H1 (cell line): ENCODE data around the gene STEEP1. TPM values are rescaled to one million over a fixed set of nuclear protein-coding genes. Genes with fewer than 3 reads are reported as not detected.

Source experiments
- CTCF ChIA-PET: fragments of 300-600 bp; sonication (Branson Sonifier 250); formaldehyde crosslinking; loops from one replicate; lab custom pipeline; 2021; ENCODE audit not compliant: partially characterized antibody; lab: Charles Lee
- POLR2A ChIA-PET: fragments of 300-600 bp; sonication (Branson Sonifier 250); formaldehyde crosslinking; loops from one replicate; lab custom pipeline; 2021; ENCODE audit warnings: inconsistent platforms; ENCODE audit not compliant: partially characterized antibody; lab: Charles Lee
- DNase-seq, 2 experiments: peaks; one replicate each; pipeline versions ENCODE4 v3.0.0 to v3.0.0-alpha.2; 2010 to 2022; ENCODE audit warnings: low spot score in 2 of 2, low read depth in 1 of 2, mixed read lengths in 1 of 2
- FAIRE-seq: peaks from 2 replicates; lab custom pipeline; 2011; peaks lifted over from hg19 to GRCh38; lab: Jason Lieb, UNC
- H2AFZ ChIP-seq: 2 replicates; pipeline ENCODE4 v1.8.1; 2012; ENCODE audit warnings: low read length, inconsistent platforms
- H2AK5ac ChIP-seq: 2 replicates; pipeline ENCODE4 v1.6.1; 2013; ENCODE audit warnings: low read depth, low read length
- H2BK120ac ChIP-seq: replicated peaks from 2 replicates; pipeline ENCODE3; 2013; ENCODE audit warnings: low read depth, low read length, inconsistent platforms
- H2BK12ac ChIP-seq: 2 replicates; pipeline ENCODE4 v1.6.1; 2013; ENCODE audit warnings: low read depth, low read length
- H2BK15ac ChIP-seq: 2 replicates; pipeline ENCODE4 v1.6.1; 2013; ENCODE audit warnings: low read length
- H2BK20ac ChIP-seq: 2 replicates; pipeline ENCODE4 v1.6.1; 2013; ENCODE audit warnings: low read length
- H2BK5ac ChIP-seq: 2 replicates; pipeline ENCODE4 v1.6.1; 2013; ENCODE audit warnings: low read depth, low read length
- H3K14ac ChIP-seq: 2 replicates; pipeline ENCODE4 v1.6.1; 2013; ENCODE audit warnings: inconsistent platforms; ENCODE audit not compliant: insufficient read length
- H3K18ac ChIP-seq: 2 replicates; pipeline ENCODE4 v1.6.1; 2013; ENCODE audit warnings: low read length; ENCODE audit errors: extremely low read depth
- H3K23ac ChIP-seq: 2 replicates; pipeline ENCODE4 v1.6.1; 2013; ENCODE audit warnings: inconsistent platforms; ENCODE audit not compliant: insufficient read length
- H3K23me2 ChIP-seq: 2 replicates; pipeline ENCODE4 v1.6.1; 2013; ENCODE audit warnings: low read depth, low read length
- H3K27ac ChIP-seq: 2 replicates; pipeline ENCODE4 v1.6.1; 2011; ENCODE audit warnings: low read depth, low read length, inconsistent platforms
- H3K27me3 ChIP-seq, 4 experiments: replicated peaks in 1 of 4; 1 replicate in 1 of 4; 2 replicates in 3 of 4; pipeline versions ENCODE4 v1.6.1 to v1.8.1; 2011 to 2013; ENCODE audit warnings: low read length in 3 of 4, mild to moderate bottlenecking in 3 of 4, inconsistent platforms in 2 of 4, mixed read lengths in 2 of 4, moderate library complexity in 1 of 4; ENCODE audit not compliant: control insufficient read depth in 3 of 4, insufficient read depth in 3 of 4; ENCODE audit errors: extremely low read depth in 1 of 4
- H3K36me3 ChIP-seq, 4 experiments: 2 replicates each; pipeline versions ENCODE4 v1.6.1 to v1.8.1; 2011 to 2013; ENCODE audit warnings: mild to moderate bottlenecking in 4 of 4, low read length in 3 of 4, moderate library complexity in 2 of 4, control low read depth in 1 of 4, inconsistent platforms in 1 of 4; ENCODE audit not compliant: insufficient read depth in 4 of 4, control insufficient read depth in 2 of 4
- H3K4ac ChIP-seq: replicated peaks from 2 replicates; pipeline ENCODE3; 2013; ENCODE audit warnings: low read length, low read depth, mixed read lengths, inconsistent platforms; ENCODE audit not compliant: insufficient read length
- H3K4me1 ChIP-seq, 4 experiments: replicated peaks in 1 of 4; 1 replicate in 1 of 4; 2 replicates in 3 of 4; pipeline versions ENCODE4 v1.6.1 to v1.8.1; 2011 to 2013; ENCODE audit warnings: low read length in 3 of 4, inconsistent platforms in 2 of 4, mixed read lengths in 1 of 4; ENCODE audit not compliant: insufficient read depth in 4 of 4, control insufficient read depth in 3 of 4
- H3K4me2 ChIP-seq, 2 experiments: 2 replicates each; pipeline versions ENCODE4 v1.6.1 to v1.8.1; 2011 to 2013; ENCODE audit warnings: low read depth in 2 of 2, low read length in 2 of 2, control low read depth in 1 of 2, inconsistent platforms in 1 of 2, mild to moderate bottlenecking in 1 of 2; ENCODE audit not compliant: insufficient read depth in 1 of 2
- H3K4me3 ChIP-seq, 4 experiments: fragments of 200-600, 300-600 bp in 1 of 4; sonication (generic), shearing (Covaris generic), sonication (Bioruptor Twin) in 1 of 4; 2 replicates each; pipeline versions ENCODE4 v1.5.1 to v1.8.1; 2011 to 2016; ENCODE audit warnings: low read length in 4 of 4, low read depth in 3 of 4, control low read depth in 2 of 4, inconsistent platforms in 2 of 4, mild to moderate bottlenecking in 2 of 4, mixed read lengths in 1 of 4, moderate library complexity in 1 of 4; ENCODE audit not compliant: insufficient read depth in 2 of 4; ENCODE audit errors: extremely low read depth in 1 of 4
- H3K56ac ChIP-seq: replicated peaks from 2 replicates; pipeline ENCODE3; 2013; ENCODE audit warnings: low read depth, mild to moderate bottlenecking, mixed read lengths, low read length, inconsistent platforms; ENCODE audit not compliant: insufficient read length
- H3K79me1 ChIP-seq: 2 replicates; pipeline ENCODE4 v1.6.1; 2013; ENCODE audit warnings: low read depth, low read length, control low read depth
- H3K79me2 ChIP-seq, 2 experiments: 2 replicates each; pipeline versions ENCODE4 v1.6.1 to v1.8.1; 2012 to 2013; ENCODE audit warnings: low read length in 2 of 2, mild to moderate bottlenecking in 2 of 2, inconsistent platforms in 1 of 2; ENCODE audit not compliant: insufficient read depth in 2 of 2, control insufficient read depth in 1 of 2
- H3K9ac ChIP-seq, 4 experiments: replicated peaks in 1 of 4; 1 replicate in 1 of 4; 2 replicates in 3 of 4; pipeline versions ENCODE4 v1.6.1 to v1.8.1; 2011 to 2013; ENCODE audit warnings: low read depth in 3 of 4, low read length in 3 of 4, control low read depth in 2 of 4, mild to moderate bottlenecking in 2 of 4, moderate library complexity in 2 of 4, inconsistent platforms in 1 of 4; ENCODE audit errors: extremely low read depth in 1 of 4
- H3K9me3 ChIP-seq, 2 experiments: 2 replicates each; pipeline versions ENCODE4 v1.6.1 to v1.8.1; 2012 to 2013; ENCODE audit warnings: mild to moderate bottlenecking in 2 of 2, moderate library complexity in 2 of 2, control low read depth in 1 of 2, inconsistent platforms in 1 of 2, low read depth in 1 of 2, low read length in 1 of 2, mixed read lengths in 1 of 2; ENCODE audit not compliant: insufficient read depth in 2 of 2
- H4K20me1 ChIP-seq, 2 experiments: replicated peaks in 1 of 2; 2 replicates each; pipeline versions ENCODE3 to v1.8.1; 2011 to 2013; ENCODE audit warnings: inconsistent platforms in 2 of 2, low read length in 2 of 2, mild to moderate bottlenecking in 1 of 2; ENCODE audit not compliant: insufficient read depth in 2 of 2, control insufficient read depth in 1 of 2
- H4K5ac ChIP-seq: 2 replicates; pipeline ENCODE4 v1.6.1; 2013; ENCODE audit warnings: low read length, low read depth, mixed read lengths, inconsistent platforms; ENCODE audit not compliant: insufficient read length
- H4K8ac ChIP-seq: 2 replicates; pipeline ENCODE4 v1.8.0; 2013; ENCODE audit warnings: mild to moderate bottlenecking, moderate library complexity, low read length, inconsistent platforms; ENCODE audit not compliant: insufficient read depth; ENCODE audit errors: extremely low read depth
- H4K91ac ChIP-seq: replicated peaks from 2 replicates; pipeline ENCODE3; 2013; ENCODE audit warnings: low read length, mixed read lengths, inconsistent platforms; ENCODE audit not compliant: insufficient read length
- BRCA1 ChIP-seq: IDR thresholded peaks from 2 replicates; pipeline ENCODE4 v1.6.1; 2012; ENCODE audit warnings: low read depth, low read length, improper control_type of control experiment
- CBX5 ChIP-seq: fragments of 300-800, 300-1000 bp; sonication (generic); IDR thresholded peaks from 2 replicates; pipeline ENCODE4 v1.7.1; 2016; ENCODE audit warnings: antibody characterized with exemption, low read length, low read depth
- FOSL1 ChIP-seq: IDR thresholded peaks from 2 replicates; pipeline ENCODE4 v1.6.1; 2011; ENCODE audit warnings: mild to moderate bottlenecking, low read depth, low read length, moderate library complexity; ENCODE audit not compliant: insufficient read depth
- JUN ChIP-seq: IDR thresholded peaks from 2 replicates; pipeline ENCODE4 v1.6.1; 2011; ENCODE audit warnings: low read depth, mild to moderate bottlenecking, improper control_type of control experiment, low read length
- KDM4A ChIP-seq: IDR thresholded peaks from one replicate; pipeline ENCODE4 v1.7.1; 2012; ENCODE audit warnings: low read depth, mild to moderate bottlenecking, moderate library complexity, low read length, inconsistent platforms; ENCODE audit not compliant: severe bottlenecking
- NANOG ChIP-seq: IDR thresholded peaks from 2 replicates; pipeline ENCODE4 v1.6.1; 2011; ENCODE audit warnings: low read length, low read depth, mild to moderate bottlenecking, inconsistent platforms; ENCODE audit not compliant: insufficient read depth, poor library complexity, severe bottlenecking
- POU5F1 ChIP-seq: IDR thresholded peaks from 2 replicates; pipeline ENCODE4 v1.6.1; 2011; ENCODE audit warnings: low read depth, mild to moderate bottlenecking, low read length, moderate library complexity
- SP2 ChIP-seq: IDR thresholded peaks from 2 replicates; pipeline ENCODE4 v1.6.1; 2012; ENCODE audit warnings: mild to moderate bottlenecking, low read length, inconsistent platforms
- WGBS, 2 experiments: shearing (Covaris generic) in 1 of 2; methylation state at CpG; one replicate each; pipeline versions ENCODE4 v1.1.6 to v1.1.7; 2013 to 2015; ENCODE audit warnings: low lambda C conversion rate in 2 of 2, mixed read lengths in 2 of 2, inconsistent platforms in 1 of 2, low coverage in 1 of 2, missing lambda C conversion rate in 1 of 2; ENCODE audit not compliant: insufficient replicate concordance in 2 of 2, insufficient coverage in 1 of 2, insufficient read length in 1 of 2; ENCODE audit errors: extremely low coverage in 1 of 2, missing lambda C conversion rate in 1 of 2; 5-methylcytosine and 5-hydroxymethylcytosine counted together
- polyA plus RNA-seq, 7 experiments: library from polyadenylated mRNA; depleted of rRNA in 3 of 7; stranded (reverse) in 5 of 7; unstranded in 2 of 7; fragments of >200 nt in 5 of 7; fragments of 200-250 nt in 2 of 7; gene quantifications; 1 replicate in 5 of 7; 2 replicates in 1 of 7; 4 replicates in 1 of 7; pipeline versions ENCODE4 v1.2.1 to v1.2.3, GENCODE V29; 2011 to 2013; ENCODE audit warnings: missing spikeins in 2 of 7, mixed read lengths in 2 of 7
- total RNA-seq: library from RNA; stranded (reverse); fragmentation: NEBNext Ultra II Directional; extraction: Animal tissue kit (Norgen Biotek cat#: 25700); gene quantifications from 2 replicates; pipeline ENCODE4 v1.2.1, GENCODE V29; 2021
- TF ChIP-seq, protein P1 (sequence below): IDR thresholded peaks from 2 replicates; pipeline ENCODE4 v1.6.1; 2012; ENCODE audit warnings: inconsistent platforms

The STEEP1 gene
- total and polyA plus RNA-seq, 2 of the 8 experiments (the other 6 are each of a cell fraction or from before 2014, with no cell fraction given) = 9.2 to 29.7 TPM

DNA sequence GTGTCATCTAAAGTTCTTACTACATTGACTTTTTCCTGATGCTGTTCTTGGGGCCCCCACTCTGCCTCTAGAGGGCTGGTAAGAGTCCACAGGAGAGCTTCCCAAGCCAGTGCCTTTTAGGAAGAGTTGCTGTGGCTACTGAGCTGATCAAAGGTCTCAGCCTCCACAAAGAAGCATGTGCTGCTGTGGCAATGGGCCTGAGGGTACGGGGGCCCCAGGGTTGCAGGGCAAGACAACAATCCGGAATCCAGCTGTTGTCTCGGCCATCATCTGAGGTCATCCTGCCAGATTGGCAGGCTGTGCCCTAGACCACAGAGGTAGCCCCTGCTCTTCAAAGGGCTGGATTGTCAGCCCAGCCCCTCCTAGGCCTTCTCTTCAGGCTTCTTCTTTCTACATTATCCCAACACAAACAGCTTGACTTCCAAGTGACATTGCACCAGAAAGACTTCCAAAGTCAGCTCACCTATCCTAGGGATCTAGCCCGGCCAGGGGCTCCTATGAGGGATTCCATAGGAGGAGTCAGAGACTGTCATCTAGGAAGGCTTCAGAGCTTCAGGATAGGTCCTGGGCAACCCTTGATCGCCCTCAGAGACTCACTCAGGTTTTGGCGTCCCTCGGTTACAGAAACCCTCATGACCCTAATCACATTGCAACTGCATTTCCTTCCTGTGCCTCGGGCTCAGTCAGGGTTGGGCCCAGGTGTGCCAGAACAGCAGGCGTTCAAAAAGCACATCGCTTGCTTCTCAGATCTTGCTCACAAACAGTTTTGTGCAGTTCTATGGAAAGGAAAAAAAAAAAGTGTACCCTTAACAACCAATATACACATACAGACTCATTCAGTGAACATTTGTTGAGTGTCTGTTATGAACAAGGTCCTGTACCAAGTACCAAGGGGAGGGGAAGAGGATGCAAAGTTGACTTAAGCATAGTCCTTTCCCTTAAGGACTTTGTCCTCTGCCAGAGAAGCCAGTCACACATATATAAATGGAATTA lies 69.2 kb downstream of the STEEP1 start:
- Histone ChIP-seq H3K79me2 (no peaks in the 10 kb centered on the region), H3K9me3 (no peaks in the 10 kb centered on the region), H3K27ac (no peak overlapping the region), H4K91ac (no peak overlapping the region), H3K4me2 (no peak overlapping the region), H3K18ac (no peak overlapping the region), H2BK15ac (no peak overlapping the region), H3K36me3 (no peaks in the 10 kb centered on the region), H3K23ac (no peak overlapping the region), H3K9ac (no peak overlapping the region), H2AK5ac (no peak overlapping the region), H4K8ac (no peak overlapping the region), H3K4ac (no peak overlapping the region), H2BK5ac (no peak overlapping the region), H4K20me1 (no peaks in the 10 kb centered on the region), H3K79me1 (no peaks in the 10 kb centered on the region), H2AFZ (no peak overlapping the region), H3K4me3 (no peak overlapping the region), H3K14ac (no peak overlapping the region), H4K5ac (no peak overlapping the region), H2BK120ac (no peak overlapping the region), H2BK12ac (no peak overlapping the region), H3K4me1 (no peaks in the 10 kb centered on the region), H3K56ac (no peak overlapping the region), H2BK20ac (no peak overlapping the region), H3K27me3 (no peaks in the 10 kb centered on the region), H3K23me2 (no peaks in the 10 kb centered on the region)
- ChIA-PET CTCF (interaction anchor here (0.9 to 3.3 kb wide), 6 partner anchors 7 to 234 kb away, joined by 3 to 11 read pairs (median 4); no protein-coding TSS in a partner anchor), POLR2A (interaction anchor here (1.1 kb wide), 1 partner anchor 78 kb away, joined by 4 read pairs; the partner anchor contains the start of gene UBE2A)
- 72% methylated on average over 9 of the region's 10 CpGs; no CpG with 5 or more reads in 1 of the 2 experiments for WGBS, 2 experiments
- no peak for TF ChIP-seq NANOG
- no peak for TF ChIP-seq POU5F1
- TF ChIP-seq CBX5 = no peak
- TF ChIP-seq JUN = no peak
- TF ChIP-seq KDM4A = no peak
- no peak for TF ChIP-seq FOSL1
- TF ChIP-seq BRCA1 = no peak
- TF ChIP-seq SP2 = no peak
- TF ChIP-seq, protein P1, sequence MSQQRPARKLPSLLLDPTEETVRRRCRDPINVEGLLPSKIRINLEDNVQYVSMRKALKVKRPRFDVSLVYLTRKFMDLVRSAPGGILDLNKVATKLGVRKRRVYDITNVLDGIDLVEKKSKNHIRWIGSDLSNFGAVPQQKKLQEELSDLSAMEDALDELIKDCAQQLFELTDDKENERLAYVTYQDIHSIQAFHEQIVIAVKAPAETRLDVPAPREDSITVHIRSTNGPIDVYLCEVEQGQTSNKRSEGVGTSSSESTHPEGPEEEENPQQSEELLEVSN = no peak
- FAIRE-seq (no peak), DNase-seq (no peak)
